Choroid plexus epithelial cell (primary cell): ENCODE measurements around the gene ZFC3H1.

Experiments
- DNase-seq: peaks from one replicate; pipeline ENCODE4 v3.0.0-alpha.2; 2010; ENCODE audit warnings: low read depth
- H3K4me3 ChIP-seq: 2 replicates; pipeline ENCODE4 v1.5.1; 2011; ENCODE audit warnings: low read depth, mild to moderate bottlenecking, control low read depth, low read length, moderate library complexity
- CTCF ChIP-seq: conservative IDR thresholded peaks from 2 replicates; pipeline ENCODE4 v1.5.1; 2011; ENCODE audit warnings: low read depth, mild to moderate bottlenecking, control low read depth, inconsistent platforms, low read length, moderate library complexity

Gene ZFC3H1

DNA sequence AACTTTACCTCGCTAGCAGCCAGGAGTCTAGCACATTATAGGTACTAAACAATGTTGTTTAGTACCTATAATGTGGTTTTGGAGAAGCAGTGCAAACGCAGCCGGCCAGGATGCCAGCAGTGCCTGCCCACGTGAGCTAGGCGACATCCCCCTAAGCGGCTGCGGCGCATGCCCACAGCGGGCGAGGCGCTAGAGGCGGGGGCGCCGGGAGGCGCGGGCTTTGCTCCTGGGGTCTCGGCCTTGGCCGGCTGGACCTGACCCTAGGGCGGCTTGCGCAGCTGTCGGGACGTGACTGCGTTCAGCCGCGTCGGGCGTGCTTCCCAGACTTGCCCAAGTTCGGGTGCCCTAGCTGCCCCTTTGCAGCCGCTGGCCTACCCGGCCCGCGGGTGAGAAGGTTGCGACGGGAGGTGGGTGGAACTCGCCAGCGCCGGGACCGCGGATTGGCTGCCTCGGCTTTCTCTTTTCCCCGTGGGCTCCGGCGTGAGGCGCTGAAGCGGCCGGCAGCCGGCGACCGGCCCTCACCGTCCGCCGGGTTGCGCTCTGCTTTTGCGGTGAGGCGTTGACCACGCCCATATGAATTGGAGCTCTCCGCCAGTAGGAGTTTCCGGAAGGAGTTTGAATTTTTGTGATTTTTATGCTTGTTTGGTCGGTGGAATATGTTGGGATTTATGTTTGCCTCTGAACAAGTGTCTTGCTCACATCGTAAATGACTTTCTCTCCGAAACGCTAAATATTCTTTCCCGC lies 22.4 kb upstream of the ZFC3H1 start, which contains the start of gene TMEM19:
TSS of gene TMEM19 (plus strand) at position 169 of the 744 bp plus-strand sequence. CDS start 599 bp downstream, outside the sequence.
- peak; percentile 25 for TF ChIP-seq CTCF
- DNase-seq = peak; percentile 93
- H3K4me3 ChIP-seq = peak within 1 kb of the TSS; percentile 74

- peak overlapping the region; percentile 74 for H3K4me3 ChIP-seq
- no peak for TF ChIP-seq CTCF
- DNase-seq = no peak
Measured at GRCh38 chr12:71685312-71685906, 21.8 kb upstream of the ZFC3H1 start.

DNA sequence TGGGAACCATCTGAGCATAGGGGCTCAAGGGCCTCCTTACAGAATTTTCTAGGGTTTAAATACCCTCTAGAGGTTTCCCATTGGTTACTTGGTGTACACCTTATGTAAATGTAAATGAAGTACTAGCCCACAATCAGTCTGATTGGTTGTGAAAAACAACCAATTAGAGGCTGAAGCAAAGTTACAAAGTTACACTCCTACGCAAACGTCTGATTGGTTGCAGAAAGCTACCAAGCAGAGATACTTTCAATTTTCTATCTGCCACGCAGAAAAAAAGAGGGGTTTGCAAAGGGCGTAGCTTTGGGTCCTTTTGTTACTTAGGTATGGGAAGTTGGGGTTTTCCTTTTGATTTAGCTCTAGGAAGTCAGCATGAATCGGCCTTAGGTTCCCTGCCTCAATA lies 20.4 kb upstream of the ZFC3H1 start:
- no peak overlapping the region for H3K4me3 ChIP-seq
- TF ChIP-seq CTCF = no peak
- DNase-seq = no peak

DNA sequence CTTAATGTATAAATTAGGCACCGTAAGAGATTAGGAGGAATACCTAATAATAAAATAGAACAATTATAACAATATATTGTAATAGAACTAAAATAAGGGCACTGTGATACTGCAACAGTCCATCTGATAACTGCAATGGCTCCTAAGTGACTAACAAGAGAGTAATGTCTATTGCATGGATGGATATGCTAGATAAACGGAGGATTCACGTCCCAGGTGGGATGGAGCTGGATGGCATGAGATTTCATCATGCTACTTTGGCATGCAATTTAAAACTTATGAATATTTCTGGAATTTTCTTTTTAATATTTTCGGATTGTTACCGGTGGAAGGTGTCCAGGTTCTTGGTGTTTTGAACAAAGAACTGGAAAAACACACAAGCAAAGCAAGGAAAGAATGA lies 20.0 kb upstream of the ZFC3H1 start:
- no peak for DNase-seq
- H3K4me3 ChIP-seq = no peak overlapping the region
- no peak for TF ChIP-seq CTCF

GRCh38 chr12:71682466-71682865 lies 18.8 kb upstream of the ZFC3H1 start:
- no peak for DNase-seq
- H3K4me3 ChIP-seq = no peak overlapping the region
- no peak for TF ChIP-seq CTCF

GRCh38 chr12:71671816-71672215 lies 8.2 kb upstream of the ZFC3H1 start:
- no peak overlapping the region for H3K4me3 ChIP-seq
- DNase-seq = no peak
- TF ChIP-seq CTCF = no peak

DNA sequence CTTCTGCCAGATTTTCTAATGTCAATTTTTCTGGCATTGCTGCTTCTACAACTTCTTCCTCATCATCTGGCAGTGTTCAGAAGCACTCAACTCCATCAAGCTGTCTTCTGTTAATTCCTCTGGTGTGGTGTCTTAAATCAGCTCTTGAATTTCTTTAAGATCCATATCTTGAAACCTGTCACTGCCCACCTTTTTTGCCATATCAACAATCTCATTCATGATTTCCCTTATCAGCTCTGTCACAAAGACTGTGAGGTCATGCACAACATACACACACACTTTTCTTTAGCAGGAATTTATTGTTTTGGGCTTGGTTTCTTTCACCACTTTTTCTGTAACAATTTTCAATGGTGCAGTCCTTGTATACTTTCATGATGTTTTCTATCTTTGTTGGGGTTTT lies 7.7 kb upstream of the ZFC3H1 start:
- TF ChIP-seq CTCF = no peak
- no peak overlapping the region for H3K4me3 ChIP-seq
- DNase-seq = no peak
